Left lung (tissue), 10 donors: ENCODE results near the gene KAZALD1. TPM values are rescaled to one million over a fixed set of nuclear protein-coding genes. Genes with fewer than 3 reads are reported as not detected.
A peak's percentile ranks its signal among the peaks of the same experiment; 100 is the strongest.

ENCODE experiments used
- ATAC-seq: fragments of 200-7000 bp; cut with Tn5 transposase; one replicate; pipeline ENCODE4 v1.9.1; 2020; ENCODE audit warnings: moderate library complexity
- DNase-seq, 4 donors: peaks; one replicate each; pipeline ENCODE4 v3.0.0-alpha.2; 2013 to 2020
- H3K27ac ChIP-seq, 2 donors: fragments of 200-600 bp; sonication (generic) in 1 of 2; one replicate each; pipeline versions ENCODE4 v1.5.0 to v1.8.0; 2020 to 2021
- H3K27me3 ChIP-seq, 2 donors: fragments of 200-600 bp; sonication (generic) in 1 of 2; one replicate each; pipeline versions ENCODE4 v1.5.0 to v1.8.0; 2020 to 2021
- H3K36me3 ChIP-seq, 2 donors: fragments of 200-600 bp; sonication (generic) in 1 of 2; one replicate each; pipeline versions ENCODE4 v1.5.0 to v1.8.0; 2020 to 2021
- H3K4me1 ChIP-seq, 2 donors: fragments of 200-600 bp; one replicate each; pipeline ENCODE4 v1.8.0; 2021
- H3K4me3 ChIP-seq, 2 donors: fragments of 200-600 bp; sonication (generic) in 1 of 2; one replicate each; pipeline versions ENCODE4 v1.5.0 to v1.8.0; 2020 to 2021; ENCODE audit warnings: mild to moderate bottlenecking in 1 of 2
- H3K9me3 ChIP-seq, 2 donors: fragments of 200-600 bp; sonication (generic) in 1 of 2; one replicate each; pipeline versions ENCODE4 v1.5.0 to v1.8.0; 2020 to 2021
- CTCF ChIP-seq, 2 donors: fragments of 200-600 bp; sonication (generic) in 1 of 2; IDR thresholded peaks; one replicate each; pipeline versions ENCODE4 v1.5.0 to v1.8.0; 2021; ENCODE audit warnings: antibody characterized with exemption in 2 of 2
- intact Hi-C, 2 donors: fragments of 100-400 bp; cut with DNase I; formaldehyde crosslinking; loops; one replicate each; pipeline versions ENCODE4 v1.11.2 to v1.14.2; 2022
- polyA plus RNA-seq, 6 donors: library from polyadenylated mRNA; unstranded; fragments of 120-200 nt; gene quantifications; one replicate each; pipeline ENCODE4 v1.2.1, GENCODE V29; 2013; ENCODE audit not compliant: insufficient read length in 6 of 6
- total RNA-seq, 2 donors: library from RNA; stranded (reverse); fragmentation: NEBNext Ultra II Directional; extraction: Animal tissue kit (Norgen Biotek cat#: 25700); gene quantifications; one replicate each; pipeline ENCODE4 v1.2.1, GENCODE V29; 2021
- donor health status: DM: no; HTN: yes; CAD: no.
- donor health status: DM: no; HTN: no; CAD: no.

KAZALD1 gene
- total and polyA plus RNA-seq, 8 donors: 7.1 to 17.0 (median 12.0) TPM

- H3K4me3 ChIP-seq: no peak overlapping the region
- no peak for TF ChIP-seq CTCF (IDR thresholded peaks at IDR 0.05)
- intact Hi-C loops: no loop called here
- H3K4me1 ChIP-seq: peaks cover 28 to 72% of the 10 kb centered on the region in 2 donors
- DNase-seq (no peak), ATAC-seq (no peak)
- no peaks in the 10 kb centered on the region for H3K36me3 ChIP-seq
- H3K9me3 ChIP-seq: no peaks in the 10 kb centered on the region
- peaks cover 0 to 69% of the 10 kb centered on the region in 2 donors for H3K27me3 ChIP-seq
- H3K27ac ChIP-seq: peak overlapping the region in 1 of 2 donors; percentile 41
These were observed 2.7 kb downstream of the KAZALD1 start for GRCh38 chr10:101064415-101065030.

GRCh38 chr10:101065481-101066145, 3.8 kb downstream of the KAZALD1 start:
- intact Hi-C loops: no loop called here
- Histone ChIP-seq H3K27me3 (peaks cover 0 to 69% of the 10 kb centered on the region in 2 donors), H3K27ac (peak overlapping the region; percentile 75 to 82), H3K4me1 (peaks cover 28 to 64% of the 10 kb centered on the region in 2 donors), H3K4me3 (peak overlapping the region in 1 of 2 donors; percentile 46), H3K9me3 (no peaks in the 10 kb centered on the region), H3K36me3 (no peaks in the 10 kb centered on the region)
- no peak for DNase-seq
- no peak for TF ChIP-seq CTCF (IDR thresholded peaks at IDR 0.05)
- no peak for ATAC-seq

- H3K36me3 ChIP-seq: no peaks in the 10 kb centered on the region
- intact Hi-C loops: no loop called here
- H3K9me3 ChIP-seq: no peaks in the 10 kb centered on the region
- peaks cover 28 to 62% of the 10 kb centered on the region in 2 donors for H3K4me1 ChIP-seq
- peak overlapping the region; percentile 38 to 46 for H3K4me3 ChIP-seq
- peaks cover 0 to 64% of the 10 kb centered on the region in 2 donors for H3K27me3 ChIP-seq
- peak overlapping the region; percentile 75 to 82 for H3K27ac ChIP-seq
- DNase-seq: peak in 3 of 4 donors; percentile 75 to 91 (median 88)
- TF ChIP-seq CTCF (IDR thresholded peaks at IDR 0.05): peak in 1 of 2 donors; percentile 25
- peak; percentile 77 for ATAC-seq
These were observed 4.5 kb downstream of the KAZALD1 start for GRCh38 chr10:101066146-101066895.

- no peak for DNase-seq
- H3K4me3 ChIP-seq: peak overlapping the region; percentile 38 to 46
- no peak for TF ChIP-seq CTCF (IDR thresholded peaks at IDR 0.05)
- H3K9me3 ChIP-seq: no peaks in the 10 kb centered on the region
- ATAC-seq: peak; percentile 15
- H3K27me3 ChIP-seq: peaks cover 0 to 64% of the 10 kb centered on the region in 2 donors
- H3K4me1 ChIP-seq: peaks cover 25 to 62% of the 10 kb centered on the region in 2 donors
- intact Hi-C loops: no loop called here
- no peaks in the 10 kb centered on the region for H3K36me3 ChIP-seq
- H3K27ac ChIP-seq: peak overlapping the region; percentile 75 to 82
These were observed 5.1 kb downstream of the KAZALD1 start for GRCh38 chr10:101066896-101067355.
